Lower leg skin (tissue), 4 donors: ENCODE measurements around the gene ZNF407. TPM values are rescaled to one million over a fixed set of nuclear protein-coding genes. Genes with fewer than 3 reads are reported as not detected.

Experiments
- DNase-seq, 2 donors: peaks; one replicate each; pipeline ENCODE4 v3.0.0-alpha.2; 2019; ENCODE audit warnings: low spot score in 2 of 2
- H3K4me3 ChIP-seq: fragments of 200-600 bp; sonication (generic); 2 replicates; pipeline ENCODE4 v1.5.1; 2017; ENCODE audit warnings: mild to moderate bottlenecking, low read depth; ENCODE audit not compliant: poor library complexity, severe bottlenecking
- POLR2A ChIP-seq, 2 donors: fragments of 450-650 bp; IDR thresholded peaks; one replicate each; pipeline ENCODE4 v1.6.1; 2016 to 2017; ENCODE audit warnings: antibody characterized with exemption in 2 of 2, mild to moderate bottlenecking in 1 of 2, moderate library complexity in 1 of 2
- WGBS, 2 donors: methylation state at CpG; one replicate each; pipeline ENCODE4 v1.1.5; 2018; 5-methylcytosine and 5-hydroxymethylcytosine counted together
- intact Hi-C: fragments of 100-400 bp; cut with DNase I; formaldehyde crosslinking; loops from one replicate; pipeline ENCODE4 v1.15.0; 2023; ENCODE audit warnings: low total_unique reads
- total RNA-seq, 4 donors: library from RNA; depleted of rRNA; stranded (reverse); fragments of >200 nt; gene quantifications; one replicate each; pipeline ENCODE4 v1.1.0, GENCODE V29; 2016
- TF ChIP-seq, protein P1 (sequence below), 3 donors: fragments of 450-650 bp; IDR thresholded peaks; one replicate each; pipeline ENCODE4 v1.5.1; 2016; ENCODE audit warnings: antibody characterized with exemption in 3 of 3, mild to moderate bottlenecking in 3 of 3, moderate library complexity in 2 of 3

The ZNF407 gene
- total RNA-seq, 4 donors from 2014 or later = 7.0 to 13.9 (median 10.9) TPM

DNA sequence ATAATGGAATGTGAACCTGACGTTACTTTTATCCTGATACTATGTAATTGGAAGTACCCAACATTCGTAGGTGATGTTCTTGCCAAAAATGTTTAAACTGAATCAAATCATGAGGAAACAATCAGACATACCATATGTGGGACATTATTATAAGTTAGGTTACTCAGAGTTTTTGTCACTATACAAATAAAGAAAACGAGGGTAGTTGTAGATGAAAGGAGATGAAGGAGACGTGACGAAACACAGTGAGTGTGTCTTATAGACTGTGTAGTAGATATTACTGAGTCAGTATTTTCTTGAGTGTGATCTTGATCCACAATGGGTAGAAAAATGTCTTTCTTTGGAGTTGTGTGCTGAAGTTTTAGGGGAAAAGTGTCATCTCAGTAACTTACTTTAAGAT is 176.8 kb downstream of the ZNF407 start:
- TF ChIP-seq, protein P1, sequence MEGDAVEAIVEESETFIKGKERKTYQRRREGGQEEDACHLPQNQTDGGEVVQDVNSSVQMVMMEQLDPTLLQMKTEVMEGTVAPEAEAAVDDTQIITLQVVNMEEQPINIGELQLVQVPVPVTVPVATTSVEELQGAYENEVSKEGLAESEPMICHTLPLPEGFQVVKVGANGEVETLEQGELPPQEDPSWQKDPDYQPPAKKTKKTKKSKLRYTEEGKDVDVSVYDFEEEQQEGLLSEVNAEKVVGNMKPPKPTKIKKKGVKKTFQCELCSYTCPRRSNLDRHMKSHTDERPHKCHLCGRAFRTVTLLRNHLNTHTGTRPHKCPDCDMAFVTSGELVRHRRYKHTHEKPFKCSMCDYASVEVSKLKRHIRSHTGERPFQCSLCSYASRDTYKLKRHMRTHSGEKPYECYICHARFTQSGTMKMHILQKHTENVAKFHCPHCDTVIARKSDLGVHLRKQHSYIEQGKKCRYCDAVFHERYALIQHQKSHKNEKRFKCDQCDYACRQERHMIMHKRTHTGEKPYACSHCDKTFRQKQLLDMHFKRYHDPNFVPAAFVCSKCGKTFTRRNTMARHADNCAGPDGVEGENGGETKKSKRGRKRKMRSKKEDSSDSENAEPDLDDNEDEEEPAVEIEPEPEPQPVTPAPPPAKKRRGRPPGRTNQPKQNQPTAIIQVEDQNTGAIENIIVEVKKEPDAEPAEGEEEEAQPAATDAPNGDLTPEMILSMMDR (IDR thresholded peaks at IDR 0.05) = no peak
- no peak for TF ChIP-seq POLR2A (IDR thresholded peaks at IDR 0.05)
- no peak for DNase-seq
- H3K4me3 ChIP-seq = no peak overlapping the region
- intact Hi-C loops = no loop called here
- WGBS, 2 donors = 92 to 93% methylated on average over 5 of the region's 5 CpGs

DNA sequence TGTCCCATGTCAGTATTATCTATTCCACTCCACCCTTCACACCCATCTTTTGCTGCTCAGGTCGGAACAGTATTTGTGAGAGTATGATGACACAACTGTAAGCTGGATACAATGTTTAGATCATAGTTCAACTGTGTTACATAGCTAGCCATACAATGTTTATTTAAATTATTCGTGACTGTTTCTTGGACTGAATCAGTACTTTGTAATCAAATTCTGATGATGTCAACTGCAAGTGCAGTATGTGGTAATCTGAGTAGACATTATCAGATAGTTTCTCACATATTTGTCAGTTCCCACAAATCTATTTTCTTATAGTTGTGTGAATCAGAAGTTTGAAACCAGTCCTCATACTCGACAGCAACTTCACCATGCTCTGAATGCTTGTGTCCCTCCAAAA is 177.6 kb downstream of the ZNF407 start:
- DNase-seq = no peak

DNA sequence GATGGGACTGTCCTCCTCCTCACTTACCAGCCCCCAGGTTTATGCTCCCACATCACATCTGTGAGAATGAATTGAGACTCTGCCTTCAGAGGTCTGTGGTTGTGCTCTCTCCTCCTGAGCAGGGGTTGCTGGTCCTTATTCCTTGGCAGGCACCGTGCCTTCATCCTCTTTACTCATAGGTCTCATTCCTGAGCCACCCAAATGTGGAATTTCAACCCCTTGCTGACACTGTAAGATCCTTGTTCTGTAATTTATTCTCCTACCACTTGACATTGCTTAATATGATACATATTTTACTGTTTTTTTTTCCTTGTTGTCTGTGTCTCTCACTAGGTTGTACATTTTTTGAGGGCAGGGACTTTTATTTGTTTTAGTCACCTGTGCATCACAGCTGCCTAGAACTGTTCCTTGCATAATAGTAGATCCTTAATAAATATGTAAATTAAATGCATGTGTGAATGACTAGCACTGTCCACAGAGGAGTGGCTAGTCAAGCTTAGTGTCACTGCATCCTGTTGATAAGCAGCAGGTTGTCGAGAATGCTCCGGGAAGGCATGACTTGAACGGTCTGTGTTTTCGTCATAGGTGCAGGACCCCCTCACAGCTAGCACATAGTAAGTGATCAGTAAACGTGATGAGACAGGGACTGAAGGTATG is 180.6 kb downstream of the ZNF407 start:
- TF ChIP-seq, protein P1 (IDR thresholded peaks at IDR 0.05) = no peak
- no peak for TF ChIP-seq POLR2A (IDR thresholded peaks at IDR 0.05)
- H3K4me3 ChIP-seq = no peak overlapping the region
- WGBS, 2 donors = 87 to 88% methylated on average over 6 of the region's 6 CpGs
- DNase-seq = no peak
- intact Hi-C loops = no loop called here

More for the DNA sequence above, 177.6 kb downstream of the ZNF407 start:
- WGBS, 2 donors = 84 to 87% methylated on average over 3 of the region's 3 CpGs
- TF ChIP-seq, protein P1 (IDR thresholded peaks at IDR 0.05) = no peak
- no peak for TF ChIP-seq POLR2A (IDR thresholded peaks at IDR 0.05)
- intact Hi-C loops = no loop called here
- H3K4me3 ChIP-seq = no peak overlapping the region

DNA sequence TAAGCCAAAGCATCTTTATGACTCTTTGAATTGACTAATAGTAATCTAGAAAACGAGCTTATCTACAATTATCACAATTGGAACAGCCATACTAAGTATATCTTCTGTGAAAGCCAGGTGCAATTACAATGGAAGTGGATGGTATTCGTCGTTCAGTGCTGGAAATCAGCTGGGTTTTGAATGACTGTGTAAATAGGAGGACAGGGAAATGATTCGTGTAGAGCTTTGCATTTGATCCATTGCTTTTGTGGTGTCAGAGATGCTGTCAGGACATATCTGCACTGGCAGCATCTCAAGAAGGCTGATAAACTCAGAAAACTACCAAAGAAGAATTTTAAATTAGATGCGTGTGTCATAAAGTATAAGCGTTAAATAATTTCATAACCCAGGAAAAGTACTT is 187.1 kb downstream of the ZNF407 start:
- 80 to 88% methylated on average over 6 of the region's 6 CpGs for WGBS, 2 donors
- TF ChIP-seq, protein P1 (IDR thresholded peaks at IDR 0.05) = no peak
- no peak for TF ChIP-seq POLR2A (IDR thresholded peaks at IDR 0.05)
- intact Hi-C loops = no loop called here
- no peak for DNase-seq
- no peak overlapping the region for H3K4me3 ChIP-seq

DNA sequence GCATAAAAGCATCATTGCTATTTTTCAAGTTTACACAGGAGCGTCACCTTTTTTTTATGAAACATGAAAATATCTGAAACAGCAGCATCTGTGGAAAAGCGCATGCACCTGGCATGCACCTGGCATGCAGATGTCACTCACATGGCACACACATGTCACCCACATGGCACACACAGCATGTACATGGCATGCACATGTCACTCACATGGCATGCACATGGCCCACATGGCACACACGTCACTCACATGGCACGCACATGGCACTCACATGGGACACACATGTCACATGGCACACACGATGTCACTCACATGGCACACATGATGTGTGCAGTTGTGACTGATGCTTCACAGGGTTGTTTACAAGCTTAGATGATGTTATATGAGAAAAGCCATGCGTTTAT is 188.0 kb downstream of the ZNF407 start:
- no peak for DNase-seq

More for the DNA sequence above, 188.0 kb downstream of the ZNF407 start:
- no peak overlapping the region for H3K4me3 ChIP-seq
- WGBS, 2 donors = 81 to 94% methylated on average over 6 of the region's 6 CpGs
- TF ChIP-seq POLR2A (IDR thresholded peaks at IDR 0.05) = no peak
- TF ChIP-seq, protein P1 (IDR thresholded peaks at IDR 0.05) = no peak
- intact Hi-C loops = no loop called here
